NCI-H774 (cell line): ENCODE results near the gene VAPB.

Experiments used
- DNase-seq: peaks from one replicate; lab custom pipeline; 2025; lab: John Stamatoyannopoulos, UW

VAPB gene

GRCh38 chr20:58461899-58462298, 72.9 kb downstream of the VAPB start:
- DNase-seq: no peak

GRCh38 chr20:58463256-58463655, 74.2 kb downstream of the VAPB start:
- no peak for DNase-seq

- DNase-seq: no peak
Observed at GRCh38 chr20:58464838-58465237, 75.8 kb downstream of the VAPB start.

GRCh38 chr20:58466095-58466708, 77.2 kb downstream of the VAPB start:
- no peak for DNase-seq

- no peak for DNase-seq
Observed at GRCh38 chr20:58466729-58467571, 77.9 kb downstream of the VAPB start.

GRCh38 chr20:58467572-58468527, 78.8 kb downstream of the VAPB start:
- DNase-seq: no peak

- DNase-seq: no peak
Observed at GRCh38 chr20:58469616-58470015, 80.6 kb downstream of the VAPB start.

GRCh38 chr20:58470336-58471192, 81.5 kb downstream of the VAPB start:
- no peak for DNase-seq

GRCh38 chr20:58471193-58472164, 82.5 kb downstream of the VAPB start:
- no peak for DNase-seq

GRCh38 chr20:58472273-58473018, 83.4 kb downstream of the VAPB start:
- DNase-seq: no peak

GRCh38 chr20:58473453-58474425, 84.7 kb downstream of the VAPB start:
- DNase-seq: no peak

- no peak for DNase-seq
Observed at GRCh38 chr20:58475466-58475865, 86.4 kb downstream of the VAPB start.

GRCh38 chr20:58478141-58478805, 89.2 kb downstream of the VAPB start:
- DNase-seq: no peak

GRCh38 chr20:58479726-58480440, 90.9 kb downstream of the VAPB start:
- no peak for DNase-seq

GRCh38 chr20:58480551-58481336, 91.7 kb downstream of the VAPB start:
- DNase-seq: no peak

GRCh38 chr20:58481481-58482021, 92.5 kb downstream of the VAPB start:
- DNase-seq: no peak
